Cardiac fibroblast (primary cell): ENCODE results near the gene ABHD17C.
A peak's percentile ranks its signal among the peaks of the same experiment; 100 is the strongest.

Experiments
- DNase-seq, 2 donors: peaks; one replicate each; pipeline versions ENCODE4 v3.0.0 to v3.0.0-alpha.2; 2010; ENCODE audit warnings: low read depth in 2 of 2
- H3K4me3 ChIP-seq, 2 donors: replicated peaks in 1 of 2; 1 replicate in 1 of 2; 2 replicates in 1 of 2; pipeline ENCODE4 v1.5.1; 2011; ENCODE audit warnings: low read depth in 2 of 2, low read length in 2 of 2, mild to moderate bottlenecking in 2 of 2, moderate library complexity in 1 of 2
- CTCF ChIP-seq: IDR thresholded peaks from one replicate; pipeline ENCODE4 v1.5.1; 2011; ENCODE audit warnings: low read depth, mild to moderate bottlenecking, low read length, inconsistent platforms

Gene ABHD17C

GRCh38 chr15:80674245-80674614 is 20.9 kb upstream of the ABHD17C start:
- H3K4me3 ChIP-seq: no peak overlapping the region
- TF ChIP-seq CTCF: no peak
- DNase-seq: peak; percentile 49 to 50

GRCh38 chr15:80677041-80677440 is 18.1 kb upstream of the ABHD17C start:
- no peak overlapping the region for H3K4me3 ChIP-seq
- no peak for TF ChIP-seq CTCF

GRCh38 chr15:80679167-80679803 is 15.8 kb upstream of the ABHD17C start:
- DNase-seq: no peak
- TF ChIP-seq CTCF: no peak
- H3K4me3 ChIP-seq: no peak overlapping the region

More at GRCh38 chr15:80677041-80677440, 18.1 kb upstream of the ABHD17C start:
- no peak for DNase-seq

- TF ChIP-seq CTCF: no peak
- no peak for DNase-seq
- H3K4me3 ChIP-seq: no peak overlapping the region
These were observed 15.3 kb upstream of the ABHD17C start for GRCh38 chr15:80679804-80680175.

GRCh38 chr15:80682201-80682600 is 12.9 kb upstream of the ABHD17C start:
- no peak for DNase-seq
- no peak overlapping the region for H3K4me3 ChIP-seq
- no peak for TF ChIP-seq CTCF

- DNase-seq: no peak
- H3K4me3 ChIP-seq: no peak overlapping the region
- no peak for TF ChIP-seq CTCF
These were observed 10.4 kb upstream of the ABHD17C start for GRCh38 chr15:80684697-80685096.

- TF ChIP-seq CTCF: no peak
- H3K4me3 ChIP-seq: no peak overlapping the region
- no peak for DNase-seq
These were observed 9.5 kb upstream of the ABHD17C start for GRCh38 chr15:80685628-80686027.
